ENCODE results near the gene KLK4.

KLK4 gene

DNA sequence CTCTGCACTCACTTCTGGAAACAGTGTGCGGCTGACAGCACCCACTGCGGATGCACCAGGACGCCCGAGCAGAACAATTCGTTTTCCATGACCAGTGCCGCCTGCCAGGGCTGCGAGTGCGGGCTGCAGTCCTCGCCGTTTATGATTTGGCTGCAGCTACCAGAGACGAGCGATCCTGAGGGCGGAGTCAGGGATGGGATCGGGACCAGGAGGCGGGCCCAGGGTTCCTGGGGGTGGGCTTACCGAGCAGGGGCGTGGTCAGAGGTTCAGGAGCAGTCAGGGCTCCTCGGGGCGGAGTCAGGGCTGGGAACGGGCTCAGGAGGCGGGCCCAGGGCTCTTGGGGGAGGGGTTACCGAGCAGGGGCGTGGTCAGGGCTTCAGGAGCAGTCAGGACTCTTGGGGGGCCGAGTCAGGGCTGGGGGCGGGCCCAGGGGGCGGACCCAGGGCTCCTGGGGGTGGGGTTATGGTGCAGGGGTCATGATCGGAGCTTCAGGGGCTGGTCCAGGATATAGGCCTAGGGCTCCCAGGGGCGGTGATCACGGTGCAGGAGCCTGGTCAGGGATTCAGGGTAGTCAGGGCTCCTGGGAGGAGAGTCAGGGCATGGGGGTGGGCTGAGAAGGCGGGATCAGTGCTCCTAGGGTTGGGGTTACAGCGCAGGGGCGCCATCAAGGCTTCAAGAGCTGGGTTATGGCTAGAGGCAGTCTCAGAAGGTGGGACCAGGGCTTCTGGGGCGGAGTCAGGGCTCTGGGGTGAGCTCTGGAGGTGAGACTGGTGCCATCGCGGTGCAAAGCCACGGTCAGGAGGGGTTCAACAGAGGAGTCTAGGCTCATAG is 1.7 kb downstream of the KLK4 start:
- H3K4me1 ChIP-seq (ENCODE audit: low read length): peaks cover 7% of the 10 kb centered on the region
- H3K9ac ChIP-seq (ENCODE audit: low read length): no peak overlapping the region
- peaks cover 20% of the 10 kb centered on the region; the same call in 1 of the 2 replicates for H3K27me3 ChIP-seq (ENCODE audit: low read depth, low read length)
- no peaks in the 10 kb centered on the region for H3K79me2 ChIP-seq (ENCODE audit: low read length)
- H3K9me3 ChIP-seq (ENCODE audit: insufficient read depth, low read length): no peaks in the 10 kb centered on the region
- no peaks in the 10 kb centered on the region for H3K36me3 ChIP-seq (replicated peaks; ENCODE audit: low read depth, low read length)
- H4K20me1 ChIP-seq (ENCODE audit: insufficient read depth, low read length): no peaks in the 10 kb centered on the region
- H2AFZ ChIP-seq (ENCODE audit: low read depth, low read length): no peak overlapping the region
- TF ChIP-seq, protein P1, sequence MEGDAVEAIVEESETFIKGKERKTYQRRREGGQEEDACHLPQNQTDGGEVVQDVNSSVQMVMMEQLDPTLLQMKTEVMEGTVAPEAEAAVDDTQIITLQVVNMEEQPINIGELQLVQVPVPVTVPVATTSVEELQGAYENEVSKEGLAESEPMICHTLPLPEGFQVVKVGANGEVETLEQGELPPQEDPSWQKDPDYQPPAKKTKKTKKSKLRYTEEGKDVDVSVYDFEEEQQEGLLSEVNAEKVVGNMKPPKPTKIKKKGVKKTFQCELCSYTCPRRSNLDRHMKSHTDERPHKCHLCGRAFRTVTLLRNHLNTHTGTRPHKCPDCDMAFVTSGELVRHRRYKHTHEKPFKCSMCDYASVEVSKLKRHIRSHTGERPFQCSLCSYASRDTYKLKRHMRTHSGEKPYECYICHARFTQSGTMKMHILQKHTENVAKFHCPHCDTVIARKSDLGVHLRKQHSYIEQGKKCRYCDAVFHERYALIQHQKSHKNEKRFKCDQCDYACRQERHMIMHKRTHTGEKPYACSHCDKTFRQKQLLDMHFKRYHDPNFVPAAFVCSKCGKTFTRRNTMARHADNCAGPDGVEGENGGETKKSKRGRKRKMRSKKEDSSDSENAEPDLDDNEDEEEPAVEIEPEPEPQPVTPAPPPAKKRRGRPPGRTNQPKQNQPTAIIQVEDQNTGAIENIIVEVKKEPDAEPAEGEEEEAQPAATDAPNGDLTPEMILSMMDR (IDR thresholded peaks at IDR 0.05; ENCODE audit: low read depth, low read length): no peak
- TF ChIP-seq EZH2phosphoT487 (IDR thresholded peaks at IDR 0.05; ENCODE audit: low read depth): no peak
- H3K4me3 ChIP-seq (ENCODE audit: low read length): no peak overlapping the region
- no peak overlapping the region for H3K4me2 ChIP-seq (ENCODE audit: low read length)
- H3K27ac ChIP-seq (ENCODE audit: low read length): no peak overlapping the region

DNA sequence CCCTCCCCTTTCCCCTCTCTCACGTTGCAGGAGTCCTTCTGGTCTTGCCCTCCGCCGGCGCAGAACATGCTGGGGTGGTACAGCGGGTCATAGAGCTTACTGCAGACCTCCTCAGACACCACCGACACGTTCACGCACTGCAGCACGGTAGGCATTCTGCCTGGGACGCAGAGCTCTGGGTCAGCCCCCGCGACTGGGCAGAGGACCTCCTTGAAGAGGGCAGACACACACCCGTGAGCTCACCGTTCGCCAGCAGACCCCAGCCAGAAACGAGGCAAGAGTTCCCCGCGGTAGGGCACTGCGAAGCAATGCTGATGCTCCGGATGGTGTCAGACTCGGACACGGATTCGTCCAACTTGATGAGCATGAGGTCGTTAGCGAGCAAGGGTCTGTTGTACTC is 2.9 kb downstream of the KLK4 start:
- Histone ChIP-seq H2AFZ (ENCODE audit: low read depth, low read length) (no peak overlapping the region), H3K27me3 (ENCODE audit: low read depth, low read length) (peaks cover 20% of the 10 kb centered on the region; the same call in 1 of the 2 replicates), H4K20me1 (ENCODE audit: insufficient read depth, low read length) (no peaks in the 10 kb centered on the region), H3K4me3 (ENCODE audit: low read length) (no peak overlapping the region), H3K27ac (ENCODE audit: low read length) (no peak overlapping the region), H3K79me2 (ENCODE audit: low read length) (no peaks in the 10 kb centered on the region), H3K4me1 (ENCODE audit: low read length) (peaks cover 7% of the 10 kb centered on the region), H3K9me3 (ENCODE audit: insufficient read depth, low read length) (no peaks in the 10 kb centered on the region), H3K9ac (ENCODE audit: low read length) (no peak overlapping the region), H3K36me3 (replicated peaks; ENCODE audit: low read depth, low read length) (no peaks in the 10 kb centered on the region), H3K4me2 (ENCODE audit: low read length) (no peak overlapping the region)
- TF ChIP-seq EZH2phosphoT487 (IDR thresholded peaks at IDR 0.05; ENCODE audit: low read depth): no peak
- TF ChIP-seq, protein P1 (IDR thresholded peaks at IDR 0.05; ENCODE audit: low read depth, low read length): no peak

DNA sequence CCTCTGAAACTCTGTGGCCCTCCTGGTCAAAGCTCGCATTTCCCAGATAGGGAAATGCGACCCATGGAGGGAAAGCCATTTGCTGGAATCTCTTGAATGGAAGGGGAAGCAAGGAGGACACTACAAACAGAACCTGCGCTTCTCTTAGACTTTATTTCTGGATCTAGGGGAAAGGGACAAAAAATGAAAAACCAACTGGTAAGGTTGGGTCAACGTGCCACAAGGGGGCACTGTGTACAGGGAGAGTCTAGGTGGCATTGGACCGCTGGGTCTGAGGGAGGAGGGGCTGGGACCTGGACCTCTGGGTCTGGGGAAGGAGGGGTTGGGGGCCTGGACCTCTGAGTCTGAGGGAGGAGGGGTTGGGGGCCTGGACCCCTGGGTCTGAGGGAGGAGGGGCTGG is 5.0 kb downstream of the KLK4 start:
- Histone ChIP-seq H3K9ac (ENCODE audit: low read length) (no peak overlapping the region), H2AFZ (ENCODE audit: low read depth, low read length) (peak overlapping the region; percentile 26; the same call in 1 of the 2 replicates), H3K4me2 (ENCODE audit: low read length) (peak overlapping the region; percentile 29; the same call in 1 of the 2 replicates), H3K4me3 (ENCODE audit: low read length) (no peak overlapping the region), H3K9me3 (ENCODE audit: insufficient read depth, low read length) (no peaks in the 10 kb centered on the region), H3K27ac (ENCODE audit: low read length) (no peak overlapping the region), H3K36me3 (replicated peaks; ENCODE audit: low read depth, low read length) (no peaks in the 10 kb centered on the region), H4K20me1 (ENCODE audit: insufficient read depth, low read length) (no peaks in the 10 kb centered on the region), H3K27me3 (ENCODE audit: low read depth, low read length) (peaks cover 27% of the 10 kb centered on the region; the same call in 1 of the 2 replicates), H3K79me2 (ENCODE audit: low read length) (no peaks in the 10 kb centered on the region), H3K4me1 (ENCODE audit: low read length) (peaks cover 7% of the 10 kb centered on the region)
- no peak for TF ChIP-seq EZH2phosphoT487 (IDR thresholded peaks at IDR 0.05; ENCODE audit: low read depth)
- TF ChIP-seq, protein P1 (IDR thresholded peaks at IDR 0.05; ENCODE audit: low read depth, low read length): peak; percentile 72

DNA sequence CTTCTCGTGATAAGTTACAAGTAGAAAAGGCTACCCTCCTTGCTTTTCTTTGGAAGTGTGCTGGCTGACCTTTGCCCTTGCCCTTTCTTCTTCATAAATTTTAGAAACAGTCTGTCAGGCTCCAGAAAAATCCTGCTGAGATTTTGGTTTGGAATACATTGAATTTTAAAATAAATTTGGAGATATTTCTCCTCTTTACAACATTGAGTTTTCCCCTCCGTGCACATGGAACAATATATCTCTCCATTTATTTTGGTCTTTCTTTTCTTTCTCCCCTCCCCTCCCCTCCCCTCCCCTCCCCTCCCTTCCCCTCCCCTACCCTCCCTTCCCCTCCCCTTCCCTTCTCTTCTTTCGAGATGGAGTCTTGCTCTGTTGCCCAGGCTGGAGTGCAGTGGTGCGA is 8.6 kb downstream of the KLK4 start:
- H3K27ac ChIP-seq (ENCODE audit: low read length): no peak overlapping the region
- no peak overlapping the region for H3K4me2 ChIP-seq (ENCODE audit: low read length)
- H3K36me3 ChIP-seq (replicated peaks; ENCODE audit: low read depth, low read length): no peaks in the 10 kb centered on the region
- no peaks in the 10 kb centered on the region for H3K9me3 ChIP-seq (ENCODE audit: insufficient read depth, low read length)
- no peaks in the 10 kb centered on the region for H4K20me1 ChIP-seq (ENCODE audit: insufficient read depth, low read length)
- H3K4me3 ChIP-seq (ENCODE audit: low read length): no peak overlapping the region
- H2AFZ ChIP-seq (ENCODE audit: low read depth, low read length): no peak overlapping the region
- H3K4me1 ChIP-seq (ENCODE audit: low read length): peaks cover 19% of the 10 kb centered on the region
- no peaks in the 10 kb centered on the region for H3K79me2 ChIP-seq (ENCODE audit: low read length)
- TF ChIP-seq EZH2phosphoT487 (IDR thresholded peaks at IDR 0.05; ENCODE audit: low read depth): no peak
- TF ChIP-seq, protein P1 (IDR thresholded peaks at IDR 0.05; ENCODE audit: low read depth, low read length): no peak
- no peak overlapping the region for H3K9ac ChIP-seq (ENCODE audit: low read length)
- peaks cover 25% of the 10 kb centered on the region; the same call in 1 of the 2 replicates for H3K27me3 ChIP-seq (ENCODE audit: low read depth, low read length)
